Heart right ventricle (tissue), 16 donors: ENCODE data around the gene RPL15. TPM values are rescaled to one million over a fixed set of nuclear protein-coding genes. Genes with fewer than 3 reads are reported as not detected.

Experiments
- ATAC-seq, 8 donors: fragments of 200-7000 bp; cut with Tn5 transposase; one replicate each; pipeline ENCODE4 v1.9.1; 2020; ENCODE audit warnings: mild to moderate bottlenecking in 8 of 8, moderate library complexity in 8 of 8, moderate number of reproducible peaks in 1 of 8
- DNase-seq, 2 donors: peaks; one replicate each; pipeline ENCODE4 v3.0.0-alpha.2; 2020
- H3K27ac ChIP-seq, 10 donors: fragments of 200-600 bp; sonication (generic) in 2 of 10; one replicate each; pipeline versions ENCODE4 v1.5.0 to v1.8.0; 2020 to 2022; ENCODE audit warnings: mild to moderate bottlenecking in 3 of 10
- H3K27me3 ChIP-seq, 7 donors: fragments of 200-600 bp; one replicate each; pipeline ENCODE4 v1.8.0; 2021 to 2022; ENCODE audit warnings: mild to moderate bottlenecking in 2 of 7
- H3K36me3 ChIP-seq, 9 donors: fragments of 200-600 bp; sonication (generic) in 1 of 9; one replicate each; pipeline versions ENCODE4 v1.5.0 to v1.8.0; 2020 to 2022; ENCODE audit warnings: mild to moderate bottlenecking in 2 of 9
- H3K4me1 ChIP-seq, 9 donors: fragments of 200-600 bp; sonication (generic) in 1 of 9; one replicate each; pipeline versions ENCODE4 v1.5.0 to v1.8.0; 2020 to 2022; ENCODE audit warnings: mild to moderate bottlenecking in 4 of 9
- H3K4me3 ChIP-seq, 10 donors: fragments of 200-600 bp; sonication (generic) in 2 of 10; one replicate each; pipeline versions ENCODE4 v1.5.0 to v1.8.0; 2020 to 2022; ENCODE audit warnings: mild to moderate bottlenecking in 7 of 10, moderate library complexity in 2 of 10
- H3K9me3 ChIP-seq, 11 donors: fragments of 200-600 bp in 10 of 11; sonication (generic) in 2 of 11; one replicate each; pipeline versions ENCODE4 v1.5.0 to v1.8.0; 2013 to 2022; ENCODE audit warnings: mild to moderate bottlenecking in 2 of 11, control low read depth in 1 of 11, moderate library complexity in 1 of 11
- CTCF ChIP-seq, 9 donors: fragments of 200-600 bp; sonication (generic) in 2 of 9; IDR thresholded peaks; one replicate each; pipeline versions ENCODE4 v1.5.0 to v1.8.0; 2021 to 2022; ENCODE audit warnings: antibody characterized with exemption in 9 of 9, mild to moderate bottlenecking in 5 of 9, moderate library complexity in 1 of 9
- WGBS, 2 donors: extraction: QIAGEN DNeasy Blood & Tissue Kit; methylation state at CpG; one replicate each; pipeline ENCODE4 v1.1.7; 2013; ENCODE audit warnings: inconsistent platforms in 1 of 2; 5-methylcytosine and 5-hydroxymethylcytosine counted together
- intact Hi-C, 10 donors: fragments of 100-400 bp; cut with DNase I; formaldehyde crosslinking; loops; one replicate each; pipeline versions ENCODE4 v1.11.1 to v1.14.2; 2022
- polyA plus RNA-seq, 2 donors: library from polyadenylated mRNA; stranded (reverse); fragments of 200-250 nt; gene quantifications; one replicate each; pipeline ENCODE4 v1.2.3, GENCODE V29; 2013
- total RNA-seq, 10 donors: library from RNA; stranded (reverse); fragmentation: NEBNext Ultra II Directional in 3 of 10; extraction: Animal tissue kit (Norgen Biotek cat#: 25700) in 3 of 10; gene quantifications; one replicate each; pipeline versions ENCODE4 v1.2.1 to v1.2.4, GENCODE V29; 2021 to 2023
- donor health status: Arrhythmogenic right ventricular cardiomyopathy.
- donor health status: ischemic (EF 13 %, LVEDD 7.1; RV severe dilation, severe dysfunction).
- donor health status: healthy with polysubstance abuse.
- donor health status: DM: no; HTN: yes; CAD: no.
- donor health status: DM: no; HTN: no; CAD: no.
- donor health status: ischemic (EF 25% LVEDD 6.9; RV normal size, moderate dysfunction).
- donor health status: ischemic (EF 25% LVEDD 5.7; RV mildly dilated, moderate dysfunction).
- donor health status: healthy.
- donor health status: DM: yes; HTN: yes; CAD: no.
- donor health status: Ischemic cardiomyopathy.
- donor health status: ischemic (EF 35%, LVEDD 5.7; RV mildly dilated, moderate dysfunction).
- donor health status: nonischemic (EF 11% LVEDD 7.7; RV severe dilation, severe dysfunction).
- donor health status: DM: yes; HTN: yes; CAD: no.
- donor health status: PGD.
- donor health status: ischemic (EF 29% LVEDD 5.4; RV normal size, mild dysfunction).
- donor health status: nonischemic (EF 23%, LVEDD 6.1; RV moderate dilation, normal function).

RPL15 gene
- total and polyA plus RNA-seq, 12 donors, result 869 to 3,225 (median 932) TPM

GRCh38 chr3:23889950-23890349 lies 27.0 kb upstream of the RPL15 start:
- peaks cover 0 to 25% (median 14%) of the 10 kb centered on the region in 9 donors for H3K4me1 ChIP-seq
- DNase-seq (no peak), ATAC-seq (peak in 4 of 8 donors; percentile 9 to 51 (median 32))
- 59 to 64% methylated on average over 5 of the region's 5 CpGs for WGBS, 2 donors
- H3K27me3 ChIP-seq, result no peaks in the 10 kb centered on the region
- no peak overlapping the region for H3K27ac ChIP-seq
- no peak overlapping the region for H3K4me3 ChIP-seq
- no peak for TF ChIP-seq CTCF (IDR thresholded peaks at IDR 0.05)
- H3K9me3 ChIP-seq, result no peaks in the 10 kb centered on the region
- intact Hi-C loops, result loop anchor here in 5 of 10 donors (5.0 to 10.0 kb wide), 4 partner anchors 95 to 347 kb away; no protein-coding TSS in a partner anchor
- H3K36me3 ChIP-seq, result peaks cover 0 to 60% (median 0%) of the 10 kb centered on the region in 9 donors

GRCh38 chr3:23894254-23895061 lies 22.5 kb upstream of the RPL15 start:
- Histone ChIP-seq H3K4me3 (no peak overlapping the region), H3K27me3 (no peaks in the 10 kb centered on the region), H3K4me1 (peaks cover 0 to 6% (median 0%) of the 10 kb centered on the region in 9 donors), H3K27ac (no peak overlapping the region), H3K36me3 (peaks cover 0 to 90% (median 0%) of the 10 kb centered on the region in 9 donors), H3K9me3 (no peaks in the 10 kb centered on the region)
- intact Hi-C loops, result loop anchor here in 3 of 10 donors (5.0 to 10.0 kb wide), 3 partner anchors 100 to 343 kb away; no protein-coding TSS in a partner anchor
- 86 to 87% methylated on average over 8 of the region's 8 CpGs for WGBS, 2 donors
- TF ChIP-seq CTCF (IDR thresholded peaks at IDR 0.05), result no peak
- ATAC-seq, result peak in 1 of 8 donors; percentile 10
- no peak for DNase-seq

DNA sequence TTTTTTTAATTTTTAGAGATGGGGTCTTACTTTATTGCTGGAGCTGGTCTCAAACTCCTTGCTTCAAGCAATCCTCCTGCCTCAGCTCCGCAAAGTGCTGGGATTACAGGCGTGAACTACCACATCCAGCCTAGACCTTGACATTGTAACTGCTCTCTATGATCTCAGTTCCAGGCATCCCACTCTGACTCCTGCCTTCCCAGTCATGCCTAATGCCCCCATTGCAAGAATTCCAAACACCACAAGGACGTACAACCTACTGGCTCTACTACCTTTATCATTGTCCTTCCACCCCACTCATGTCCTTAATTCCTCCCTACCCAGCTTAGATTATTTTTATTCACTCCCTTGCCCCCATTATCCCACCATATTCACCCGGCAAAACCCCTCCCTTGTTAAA lies 21.8 kb upstream of the RPL15 start:
- 93 to 99% methylated on average over 4 of the region's 4 CpGs for WGBS, 2 donors
- Histone ChIP-seq H3K4me3 (no peak overlapping the region), H3K4me1 (peaks cover 0 to under 1% (median 0%) of the 10 kb centered on the region in 9 donors), H3K36me3 (peaks cover 0 to 90% (median 4%) of the 10 kb centered on the region in 9 donors), H3K27me3 (no peaks in the 10 kb centered on the region), H3K27ac (no peak overlapping the region), H3K9me3 (no peaks in the 10 kb centered on the region)
- TF ChIP-seq CTCF (IDR thresholded peaks at IDR 0.05), result no peak
- ATAC-seq, result no peak
- DNase-seq, result no peak
- intact Hi-C loops, result loop anchor here in 3 of 10 donors (10.0 kb wide), 2 partner anchors 100 to 340 kb away; no protein-coding TSS in a partner anchor

DNA sequence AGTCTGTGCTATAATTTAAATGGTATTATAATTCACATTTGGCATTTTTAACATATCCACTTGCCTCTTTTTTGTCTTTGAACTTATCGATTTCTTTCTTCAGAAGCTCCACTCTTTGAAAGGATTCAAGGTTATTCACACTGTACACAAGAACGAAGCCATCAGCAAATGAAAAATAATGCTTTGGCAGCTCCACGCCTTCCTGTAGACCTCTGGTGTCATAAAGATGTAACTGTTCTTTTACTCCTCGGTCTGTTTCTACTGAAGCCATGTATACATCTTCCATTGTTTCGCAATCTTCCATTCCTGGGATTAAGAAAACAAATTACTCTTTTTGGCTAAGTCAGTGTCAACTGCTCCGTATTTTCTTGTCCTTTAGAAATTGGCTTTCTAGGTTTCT lies 16.2 kb upstream of the RPL15 start:
- no peak overlapping the region for H3K27ac ChIP-seq
- no peaks in the 10 kb centered on the region for H3K27me3 ChIP-seq
- TF ChIP-seq CTCF (IDR thresholded peaks at IDR 0.05), result no peak
- no peak overlapping the region for H3K4me3 ChIP-seq
- WGBS, 2 donors, result 88 to 90% methylated on average over 6 of the region's 6 CpGs
- H3K9me3 ChIP-seq, result no peaks in the 10 kb centered on the region
- peaks cover 0 to 69% (median 6%) of the 10 kb centered on the region in 9 donors for H3K36me3 ChIP-seq
- no peak for DNase-seq
- no peak for ATAC-seq
- intact Hi-C loops, result no loop called here
- no peaks in the 10 kb centered on the region for H3K4me1 ChIP-seq
